ENCODE measurements around the gene APLP1.

DNA sequence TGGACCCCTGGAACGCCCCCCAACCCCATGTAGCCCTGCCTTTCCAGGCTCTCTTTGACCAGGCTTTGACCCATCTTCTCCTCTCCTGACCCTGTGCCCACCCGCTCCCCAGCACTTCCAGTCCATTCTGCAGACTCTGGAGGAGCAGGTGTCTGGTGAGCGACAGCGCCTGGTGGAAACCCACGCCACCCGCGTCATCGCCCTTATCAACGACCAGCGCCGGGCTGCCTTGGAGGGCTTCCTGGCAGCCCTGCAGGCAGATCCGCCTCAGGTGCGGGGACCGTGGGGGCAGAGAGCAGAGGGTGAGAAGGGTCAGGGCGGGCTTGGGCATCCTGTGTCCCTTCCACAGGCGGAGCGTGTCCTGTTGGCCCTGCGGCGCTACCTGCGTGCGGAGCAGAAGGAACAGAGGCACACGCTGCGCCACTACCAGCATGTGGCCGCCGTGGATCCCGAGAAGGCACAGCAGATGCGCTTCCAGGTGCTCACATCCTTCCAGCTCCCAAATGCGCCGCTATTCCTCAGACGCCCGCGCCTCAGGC lies 6.1 kb downstream of the APLP1 start:
- TF ChIP-seq, protein P1, sequence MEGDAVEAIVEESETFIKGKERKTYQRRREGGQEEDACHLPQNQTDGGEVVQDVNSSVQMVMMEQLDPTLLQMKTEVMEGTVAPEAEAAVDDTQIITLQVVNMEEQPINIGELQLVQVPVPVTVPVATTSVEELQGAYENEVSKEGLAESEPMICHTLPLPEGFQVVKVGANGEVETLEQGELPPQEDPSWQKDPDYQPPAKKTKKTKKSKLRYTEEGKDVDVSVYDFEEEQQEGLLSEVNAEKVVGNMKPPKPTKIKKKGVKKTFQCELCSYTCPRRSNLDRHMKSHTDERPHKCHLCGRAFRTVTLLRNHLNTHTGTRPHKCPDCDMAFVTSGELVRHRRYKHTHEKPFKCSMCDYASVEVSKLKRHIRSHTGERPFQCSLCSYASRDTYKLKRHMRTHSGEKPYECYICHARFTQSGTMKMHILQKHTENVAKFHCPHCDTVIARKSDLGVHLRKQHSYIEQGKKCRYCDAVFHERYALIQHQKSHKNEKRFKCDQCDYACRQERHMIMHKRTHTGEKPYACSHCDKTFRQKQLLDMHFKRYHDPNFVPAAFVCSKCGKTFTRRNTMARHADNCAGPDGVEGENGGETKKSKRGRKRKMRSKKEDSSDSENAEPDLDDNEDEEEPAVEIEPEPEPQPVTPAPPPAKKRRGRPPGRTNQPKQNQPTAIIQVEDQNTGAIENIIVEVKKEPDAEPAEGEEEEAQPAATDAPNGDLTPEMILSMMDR (IDR thresholded peaks at IDR 0.05; ENCODE audit: borderline replicate concordance, extremely low read depth, low read length, poor library complexity, severe bottlenecking), result no peak
- TF ChIP-seq EZH2 (IDR thresholded peaks at IDR 0.05; ENCODE audit: borderline replicate concordance, low read depth, low read length, severe bottlenecking), result no peak
